Mesothelial cell of epicardium (in vitro differentiated cells): ENCODE results near the gene RIPOR2. TPM values are rescaled to one million over a fixed set of nuclear protein-coding genes. Genes with fewer than 3 reads are reported as not detected.

ENCODE experiments used
- DNase-seq, 2 experiments: peaks; one replicate each; pipeline ENCODE4 v3.0.0; 2021; ENCODE audit warnings: low spot score in 2 of 2; ENCODE audit not compliant: unreplicated experiment in 2 of 2
- H3K27ac Mint-ChIP-seq: 2 replicates; pipeline ENCODE4 v1.8.0; 2021; ENCODE audit warnings: mixed read lengths
- H3K27me3 Mint-ChIP-seq: 2 replicates; pipeline ENCODE4 v1.8.0; 2021; ENCODE audit warnings: low read depth, mixed read lengths
- H3K36me3 Mint-ChIP-seq: 2 replicates; pipeline ENCODE4 v1.8.0; 2021; ENCODE audit warnings: mixed read lengths
- H3K4me1 Mint-ChIP-seq: 2 replicates; pipeline ENCODE4 v1.8.0; 2021; ENCODE audit warnings: mixed read lengths
- H3K4me3 Mint-ChIP-seq: 2 replicates; pipeline ENCODE4 v1.8.0; 2021; ENCODE audit warnings: mild to moderate bottlenecking, moderate library complexity, mixed read lengths
- H3K9me3 Mint-ChIP-seq: 2 replicates; pipeline ENCODE4 v1.8.0; 2021; ENCODE audit warnings: mixed read lengths
- CTCF ChIP-seq: fragments of 200-600 bp; sonication (generic); IDR thresholded peaks from one replicate; pipeline ENCODE4 v1.5.0; 2021; ENCODE audit warnings: antibody characterized with exemption; ENCODE audit not compliant: unreplicated experiment
- total RNA-seq: library from RNA; stranded (reverse); gene quantifications from 3 replicates; pipeline ENCODE4 v1.2.1, GENCODE V29; 2021

RIPOR2 gene
- total RNA-seq, 1 donor from 2014 or later: 1.7 TPM

- Mint-ChIP-seq H3K27ac (peak overlapping the region; percentile 4), H3K4me3 (no peak overlapping the region), H3K9me3 (no peaks in the 10 kb centered on the region), H3K36me3 (peaks cover 11% of the 10 kb centered on the region), H3K27me3 (no peaks in the 10 kb centered on the region), H3K4me1 (peaks cover 23% of the 10 kb centered on the region)
- TF ChIP-seq CTCF: no peak
- DNase-seq: no peak
Measured at GRCh38 chr6:24778121-24778520, 157.6 kb downstream of the RIPOR2 start.

GRCh38 chr6:24777227-24777626 lies 158.5 kb downstream of the RIPOR2 start:
- peaks cover 23% of the 10 kb centered on the region for H3K4me1 Mint-ChIP-seq
- H3K9me3 Mint-ChIP-seq: no peaks in the 10 kb centered on the region
- H3K36me3 Mint-ChIP-seq: peaks cover 6% of the 10 kb centered on the region
- DNase-seq: no peak
- H3K4me3 Mint-ChIP-seq: no peak overlapping the region
- no peaks in the 10 kb centered on the region for H3K27me3 Mint-ChIP-seq
- H3K27ac Mint-ChIP-seq: no peak overlapping the region
- TF ChIP-seq CTCF: no peak

GRCh38 chr6:24775520-24776058 lies 160.2 kb downstream of the RIPOR2 start:
- Mint-ChIP-seq H3K9me3 (no peaks in the 10 kb centered on the region), H3K27me3 (no peaks in the 10 kb centered on the region), H3K4me3 (peak overlapping the region; percentile 99), H3K27ac (peak overlapping the region; percentile 90), H3K4me1 (peaks cover 23% of the 10 kb centered on the region), H3K36me3 (peaks cover 2% of the 10 kb centered on the region)
- TF ChIP-seq CTCF: no peak
- no peak for DNase-seq

GRCh38 chr6:24774696-24775519 lies 160.9 kb downstream of the RIPOR2 start, which contains the start of gene GMNN:
GMNN (plus strand) TSS chr6:24774937; CDS start chr6:24777247, 2,310 bp downstream.
- H3K36me3 Mint-ChIP-seq: no peaks in the 10 kb centered on the region
- H3K27me3 Mint-ChIP-seq: no peaks in the 10 kb centered on the region
- no peak for TF ChIP-seq CTCF
- H3K4me1 Mint-ChIP-seq: peaks cover 20% of the 10 kb centered on the region
- H3K27ac Mint-ChIP-seq: peak within 1 kb of the TSS; percentile 96
- no peaks in the 10 kb centered on the region for H3K9me3 Mint-ChIP-seq
- DNase-seq: peak; percentile 98 to 99
- H3K4me3 Mint-ChIP-seq: peak within 1 kb of the TSS; percentile 99

GRCh38 chr6:24768361-24768760 lies 167.4 kb downstream of the RIPOR2 start:
- no peaks in the 10 kb centered on the region for H3K9me3 Mint-ChIP-seq
- H3K4me1 Mint-ChIP-seq: peaks cover 3% of the 10 kb centered on the region
- no peaks in the 10 kb centered on the region for H3K27me3 Mint-ChIP-seq
- TF ChIP-seq CTCF: no peak
- no peak overlapping the region for H3K27ac Mint-ChIP-seq
- no peaks in the 10 kb centered on the region for H3K36me3 Mint-ChIP-seq
- no peak for DNase-seq
- no peak overlapping the region for H3K4me3 Mint-ChIP-seq
